Transverse colon (tissue), 4 donors: ENCODE results near the gene FNDC3B.

Experiments used
- POLR2A ChIP-seq: fragments of 450-650 bp; IDR thresholded peaks from one replicate; pipeline ENCODE4 v1.6.1; 2016; ENCODE audit warnings: antibody characterized with exemption, mild to moderate bottlenecking, moderate library complexity
- POLR2AphosphoS5 ChIP-seq, 3 donors: sonication (generic); formaldehyde crosslinking; IDR thresholded peaks; one replicate each; pipeline ENCODE4 v1.6.1; 2016; ENCODE audit warnings: antibody characterized with exemption in 3 of 3
- TF ChIP-seq, protein P1 (sequence below), 5 experiments: fragments of 200-600 bp in 3 of 5; fragments of 450-650 bp in 2 of 5; sonication (generic) in 3 of 5; IDR thresholded peaks; 1 replicate in 2 of 5; 2 replicates in 3 of 5; pipeline ENCODE4 v1.5.1; 2016 to 2017; ENCODE audit warnings: antibody characterized with exemption in 5 of 5, inconsistent platforms in 3 of 5, mild to moderate bottlenecking in 2 of 5, moderate library complexity in 1 of 5

DNA sequence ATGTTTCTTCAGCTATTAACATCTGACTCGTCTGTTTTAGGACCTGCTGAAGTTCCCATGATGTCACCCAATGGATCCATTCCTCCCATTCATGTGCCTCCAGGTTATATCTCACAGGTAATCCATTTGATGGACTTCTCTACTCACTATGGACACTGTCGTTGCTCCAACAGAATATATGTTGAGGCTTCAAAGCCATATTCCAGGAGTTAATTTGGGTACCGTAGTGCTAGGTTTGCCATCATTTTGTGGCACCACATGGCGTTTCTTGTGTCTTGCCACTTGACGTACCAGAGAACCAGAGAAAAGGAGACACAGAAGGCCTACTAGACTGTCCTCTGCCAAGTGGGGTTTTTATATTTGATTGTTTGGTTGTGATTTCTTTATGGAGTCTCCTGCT lies 187.5 kb downstream of the FNDC3B start:
- TF ChIP-seq, protein P1, sequence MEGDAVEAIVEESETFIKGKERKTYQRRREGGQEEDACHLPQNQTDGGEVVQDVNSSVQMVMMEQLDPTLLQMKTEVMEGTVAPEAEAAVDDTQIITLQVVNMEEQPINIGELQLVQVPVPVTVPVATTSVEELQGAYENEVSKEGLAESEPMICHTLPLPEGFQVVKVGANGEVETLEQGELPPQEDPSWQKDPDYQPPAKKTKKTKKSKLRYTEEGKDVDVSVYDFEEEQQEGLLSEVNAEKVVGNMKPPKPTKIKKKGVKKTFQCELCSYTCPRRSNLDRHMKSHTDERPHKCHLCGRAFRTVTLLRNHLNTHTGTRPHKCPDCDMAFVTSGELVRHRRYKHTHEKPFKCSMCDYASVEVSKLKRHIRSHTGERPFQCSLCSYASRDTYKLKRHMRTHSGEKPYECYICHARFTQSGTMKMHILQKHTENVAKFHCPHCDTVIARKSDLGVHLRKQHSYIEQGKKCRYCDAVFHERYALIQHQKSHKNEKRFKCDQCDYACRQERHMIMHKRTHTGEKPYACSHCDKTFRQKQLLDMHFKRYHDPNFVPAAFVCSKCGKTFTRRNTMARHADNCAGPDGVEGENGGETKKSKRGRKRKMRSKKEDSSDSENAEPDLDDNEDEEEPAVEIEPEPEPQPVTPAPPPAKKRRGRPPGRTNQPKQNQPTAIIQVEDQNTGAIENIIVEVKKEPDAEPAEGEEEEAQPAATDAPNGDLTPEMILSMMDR (IDR thresholded peaks at IDR 0.05), result no peak
- TF ChIP-seq POLR2A (no peak), POLR2AphosphoS5 (IDR thresholded peaks at IDR 0.05) (no peak)
